Neural cell (in vitro differentiated cells): ENCODE measurements around the gene SCLY. TPM values are rescaled to one million over a fixed set of nuclear protein-coding genes. Genes with fewer than 3 reads are reported as not detected.

ENCODE experiments used
- H2AFZ ChIP-seq: fragments of 200-600, 300-800 bp; sonication (generic), shearing (Covaris generic); 2 replicates; pipeline ENCODE4 v1.6.0; 2014; ENCODE audit warnings: low read depth, mild to moderate bottlenecking, antibody characterized with exemption, low read length, moderate library complexity
- H3F3A ChIP-seq: fragments of 200-600 bp; shearing (Covaris generic); 2 replicates; pipeline ENCODE4 v1.6.1; 2016; ENCODE audit warnings: mild to moderate bottlenecking, moderate library complexity, mixed read lengths, antibody characterized with exemption, low read length; ENCODE audit not compliant: insufficient read depth, poor library complexity, severe bottlenecking
- H3K27ac ChIP-seq: fragments of 200-600, 300-800 bp; sonication (generic), shearing (Covaris generic); 2 replicates; pipeline ENCODE4 v1.5.1; 2014; ENCODE audit warnings: mild to moderate bottlenecking, low read length, moderate library complexity
- H3K27me3 ChIP-seq: fragments of 300-800, 200-600 bp; sonication (generic), shearing (Covaris generic); 2 replicates; pipeline ENCODE4 v1.6.0; 2014; ENCODE audit warnings: mild to moderate bottlenecking, low read depth, low read length, moderate library complexity; ENCODE audit not compliant: insufficient read depth
- H3K36me3 ChIP-seq: fragments of 300-800, 200-600 bp; sonication (generic), shearing (Covaris generic); 2 replicates; pipeline ENCODE4 v1.5.1; 2014; ENCODE audit warnings: mild to moderate bottlenecking, antibody characterized with exemption, low read length, moderate library complexity; ENCODE audit not compliant: insufficient read depth
- H3K4me2 ChIP-seq: fragments of 300-800, 200-600 bp; sonication (generic), shearing (Covaris generic); 2 replicates; pipeline ENCODE4 v1.6.0; 2014; ENCODE audit warnings: mild to moderate bottlenecking, low read length
- H3K4me3 ChIP-seq: fragments of 300-800, 200-600 bp; sonication (generic), shearing (Covaris generic); 2 replicates; pipeline ENCODE4 v1.5.1; 2014; ENCODE audit warnings: mild to moderate bottlenecking, low read length, moderate library complexity
- H3K79me2 ChIP-seq: fragments of 200-600 bp; shearing (Covaris generic); replicated peaks from 2 replicates; pipeline ENCODE4 v1.6.0; 2014; ENCODE audit warnings: mild to moderate bottlenecking, low read length, moderate library complexity; ENCODE audit not compliant: insufficient read depth
- H3K9ac ChIP-seq: fragments of 300-800, 200-600 bp; sonication (generic), shearing (Covaris generic); 2 replicates; pipeline ENCODE4 v1.6.1; 2016; ENCODE audit warnings: mild to moderate bottlenecking, low read length, mixed read lengths
- H3K9me2 ChIP-seq: fragments of 200-600 bp; shearing (Covaris generic); 2 replicates; pipeline ENCODE4 v1.6.1; 2016; ENCODE audit warnings: mild to moderate bottlenecking, low read length, mixed read lengths; ENCODE audit not compliant: insufficient read depth
- H3K9me3 ChIP-seq: fragments of 200-600, 300-800 bp; sonication (generic), shearing (Covaris generic); 2 replicates; pipeline ENCODE4 v1.6.1; 2016; ENCODE audit warnings: mild to moderate bottlenecking, mixed run types, low read length, moderate library complexity, mixed read lengths
- H4K20me1 ChIP-seq: fragments of 200-600 bp; shearing (Covaris generic); 2 replicates; pipeline ENCODE4 v1.6.1; 2016; ENCODE audit warnings: mild to moderate bottlenecking, mixed run types; ENCODE audit not compliant: insufficient read depth
- EP300 ChIP-seq: fragments of 450-650 bp; conservative IDR thresholded peaks from 2 replicates; pipeline ENCODE4 v1.6.1; 2014; ENCODE audit warnings: antibody characterized with exemption, mild to moderate bottlenecking, moderate library complexity; ENCODE audit not compliant: poor library complexity, severe bottlenecking
- EZH2 ChIP-seq: fragments of 200-600, 300-800 bp; shearing (Covaris generic), sonication (generic); IDR thresholded peaks from 2 replicates; pipeline ENCODE4 v1.6.1; 2014; ENCODE audit warnings: antibody characterized with exemption, low read length, borderline replicate concordance, mild to moderate bottlenecking; ENCODE audit not compliant: insufficient read depth, poor library complexity, severe bottlenecking
- MXI1 ChIP-seq: fragments of 450-650 bp; conservative IDR thresholded peaks from 2 replicates; pipeline ENCODE4 v1.6.1; 2014; ENCODE audit warnings: antibody characterized with exemption, mild to moderate bottlenecking; ENCODE audit not compliant: poor library complexity, severe bottlenecking
- POLR2AphosphoS5 ChIP-seq: IDR thresholded peaks from 2 replicates; pipeline ENCODE4 v1.6.1; 2012
- RAD21 ChIP-seq: fragments of 450-650 bp; conservative IDR thresholded peaks from 2 replicates; pipeline ENCODE4 v1.6.1; 2014; ENCODE audit warnings: antibody characterized with exemption, mild to moderate bottlenecking, moderate library complexity
- SMC3 ChIP-seq: fragments of 450-650 bp; conservative IDR thresholded peaks from 2 replicates; pipeline ENCODE4 v1.6.1; 2014; ENCODE audit warnings: antibody characterized with exemption, mild to moderate bottlenecking, moderate library complexity; ENCODE audit not compliant: poor library complexity
- TAF1 ChIP-seq: IDR thresholded peaks from 2 replicates; pipeline ENCODE4 v1.6.1; 2012; ENCODE audit warnings: low read depth
- polyA plus RNA-seq: library from polyadenylated mRNA; depleted of rRNA; stranded (reverse); fragments of >200 nt; gene quantifications from 2 replicates; pipeline ENCODE4 v1.2.3, GENCODE V29; 2014
- TF ChIP-seq, protein P1 (sequence below): fragments of 450-650 bp; IDR thresholded peaks from 2 replicates; pipeline ENCODE4 v1.5.1; 2014; ENCODE audit warnings: antibody characterized with exemption, mild to moderate bottlenecking, moderate library complexity; ENCODE audit not compliant: poor library complexity, severe bottlenecking
- TF ChIP-seq, protein P2 (sequence below): IDR thresholded peaks from 2 replicates; pipeline ENCODE4 v1.6.1; 2012; ENCODE audit warnings: borderline replicate concordance

Gene SCLY
- polyA plus RNA-seq, 1 donor from 2014 or later, result 15.9 TPM

DNA sequence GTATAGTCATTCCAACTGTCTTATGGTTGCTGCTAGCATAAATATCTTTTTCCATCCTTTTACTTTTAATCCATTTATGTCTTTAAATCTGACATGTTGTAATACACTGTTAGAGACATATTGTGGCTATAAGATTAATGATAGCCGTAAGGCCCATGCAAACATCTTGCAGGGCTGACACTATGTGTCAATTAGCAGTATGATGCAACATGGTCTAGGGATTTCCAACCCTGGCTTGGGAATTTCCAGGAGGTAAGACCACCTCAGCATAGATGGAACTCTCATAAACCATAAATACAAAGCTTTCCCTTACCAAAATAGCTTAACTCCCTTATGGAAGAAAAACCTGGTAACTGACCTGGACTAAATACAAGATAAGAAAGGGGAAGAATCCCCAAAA is 16.5 kb downstream of the SCLY start:
- Histone ChIP-seq H3K27me3 (no peaks in the 10 kb centered on the region), H3F3A (no peaks in the 10 kb centered on the region), H3K9ac (no peak overlapping the region), H3K27ac (no peak overlapping the region), H3K36me3 (no peaks in the 10 kb centered on the region), H3K4me2 (no peak overlapping the region), H3K4me3 (no peak overlapping the region), H2AFZ (no peak overlapping the region), H3K9me2 (no peaks in the 10 kb centered on the region), H3K79me2 (peaks cover 2% of the 10 kb centered on the region), H4K20me1 (no peaks in the 10 kb centered on the region), H3K9me3 (no peaks in the 10 kb centered on the region)
- no peak for TF ChIP-seq MXI1
- TF ChIP-seq POLR2AphosphoS5, result no peak
- no peak for TF ChIP-seq EZH2
- TF ChIP-seq RAD21, result no peak
- TF ChIP-seq EP300, result no peak
- TF ChIP-seq, protein P1, sequence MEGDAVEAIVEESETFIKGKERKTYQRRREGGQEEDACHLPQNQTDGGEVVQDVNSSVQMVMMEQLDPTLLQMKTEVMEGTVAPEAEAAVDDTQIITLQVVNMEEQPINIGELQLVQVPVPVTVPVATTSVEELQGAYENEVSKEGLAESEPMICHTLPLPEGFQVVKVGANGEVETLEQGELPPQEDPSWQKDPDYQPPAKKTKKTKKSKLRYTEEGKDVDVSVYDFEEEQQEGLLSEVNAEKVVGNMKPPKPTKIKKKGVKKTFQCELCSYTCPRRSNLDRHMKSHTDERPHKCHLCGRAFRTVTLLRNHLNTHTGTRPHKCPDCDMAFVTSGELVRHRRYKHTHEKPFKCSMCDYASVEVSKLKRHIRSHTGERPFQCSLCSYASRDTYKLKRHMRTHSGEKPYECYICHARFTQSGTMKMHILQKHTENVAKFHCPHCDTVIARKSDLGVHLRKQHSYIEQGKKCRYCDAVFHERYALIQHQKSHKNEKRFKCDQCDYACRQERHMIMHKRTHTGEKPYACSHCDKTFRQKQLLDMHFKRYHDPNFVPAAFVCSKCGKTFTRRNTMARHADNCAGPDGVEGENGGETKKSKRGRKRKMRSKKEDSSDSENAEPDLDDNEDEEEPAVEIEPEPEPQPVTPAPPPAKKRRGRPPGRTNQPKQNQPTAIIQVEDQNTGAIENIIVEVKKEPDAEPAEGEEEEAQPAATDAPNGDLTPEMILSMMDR, result no peak
- no peak for TF ChIP-seq SMC3
- no peak for TF ChIP-seq TAF1
- TF ChIP-seq, protein P2, sequence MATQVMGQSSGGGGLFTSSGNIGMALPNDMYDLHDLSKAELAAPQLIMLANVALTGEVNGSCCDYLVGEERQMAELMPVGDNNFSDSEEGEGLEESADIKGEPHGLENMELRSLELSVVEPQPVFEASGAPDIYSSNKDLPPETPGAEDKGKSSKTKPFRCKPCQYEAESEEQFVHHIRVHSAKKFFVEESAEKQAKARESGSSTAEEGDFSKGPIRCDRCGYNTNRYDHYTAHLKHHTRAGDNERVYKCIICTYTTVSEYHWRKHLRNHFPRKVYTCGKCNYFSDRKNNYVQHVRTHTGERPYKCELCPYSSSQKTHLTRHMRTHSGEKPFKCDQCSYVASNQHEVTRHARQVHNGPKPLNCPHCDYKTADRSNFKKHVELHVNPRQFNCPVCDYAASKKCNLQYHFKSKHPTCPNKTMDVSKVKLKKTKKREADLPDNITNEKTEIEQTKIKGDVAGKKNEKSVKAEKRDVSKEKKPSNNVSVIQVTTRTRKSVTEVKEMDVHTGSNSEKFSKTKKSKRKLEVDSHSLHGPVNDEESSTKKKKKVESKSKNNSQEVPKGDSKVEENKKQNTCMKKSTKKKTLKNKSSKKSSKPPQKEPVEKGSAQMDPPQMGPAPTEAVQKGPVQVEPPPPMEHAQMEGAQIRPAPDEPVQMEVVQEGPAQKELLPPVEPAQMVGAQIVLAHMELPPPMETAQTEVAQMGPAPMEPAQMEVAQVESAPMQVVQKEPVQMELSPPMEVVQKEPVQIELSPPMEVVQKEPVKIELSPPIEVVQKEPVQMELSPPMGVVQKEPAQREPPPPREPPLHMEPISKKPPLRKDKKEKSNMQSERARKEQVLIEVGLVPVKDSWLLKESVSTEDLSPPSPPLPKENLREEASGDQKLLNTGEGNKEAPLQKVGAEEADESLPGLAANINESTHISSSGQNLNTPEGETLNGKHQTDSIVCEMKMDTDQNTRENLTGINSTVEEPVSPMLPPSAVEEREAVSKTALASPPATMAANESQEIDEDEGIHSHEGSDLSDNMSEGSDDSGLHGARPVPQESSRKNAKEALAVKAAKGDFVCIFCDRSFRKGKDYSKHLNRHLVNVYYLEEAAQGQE, result no peak

DNA sequence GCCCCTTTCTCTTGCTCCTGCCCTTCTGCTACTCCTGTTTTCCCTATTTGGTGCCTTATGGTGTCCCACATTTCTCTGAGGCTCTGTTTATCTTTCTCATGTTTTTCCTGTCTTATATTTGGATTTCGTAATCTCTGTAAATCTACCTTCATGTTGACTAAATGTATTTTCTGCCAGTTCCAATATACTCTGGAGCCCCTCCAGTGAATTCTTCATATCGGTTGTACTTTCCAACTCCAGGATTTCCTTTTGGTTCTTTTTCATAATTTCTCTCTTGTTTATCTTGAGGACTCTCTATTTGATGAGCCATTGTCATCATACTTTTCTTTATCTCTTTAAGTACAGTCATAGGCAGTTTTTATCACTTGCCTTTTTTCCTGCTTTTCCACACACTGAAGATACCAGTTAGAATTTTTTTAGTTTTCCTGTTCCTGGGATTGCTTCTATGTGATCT is 19.1 kb downstream of the SCLY start:
- no peaks in the 10 kb centered on the region for H3K36me3 ChIP-seq
- no peaks in the 10 kb centered on the region for H3K27me3 ChIP-seq
- no peaks in the 10 kb centered on the region for H3F3A ChIP-seq
- no peaks in the 10 kb centered on the region for H4K20me1 ChIP-seq
- H3K27ac ChIP-seq, result no peak overlapping the region
- no peak overlapping the region for H3K9ac ChIP-seq
- no peak overlapping the region for H2AFZ ChIP-seq
- H3K4me3 ChIP-seq, result no peak overlapping the region
- H3K79me2 ChIP-seq, result peaks cover 2% of the 10 kb centered on the region
- no peaks in the 10 kb centered on the region for H3K9me2 ChIP-seq
- no peak for TF ChIP-seq TAF1
- TF ChIP-seq, protein P2, result no peak
- TF ChIP-seq, protein P1, result no peak
- H3K9me3 ChIP-seq, result no peaks in the 10 kb centered on the region
- H3K4me2 ChIP-seq, result no peak overlapping the region
